Activated T-helper 2 cell treated with anti-CD3 and anti-CD28 coated beads, Interferon-gamma antibody, Interleukin-2, Interleukin-4, amounts not matched to agents 10 μg/mL and 5 μg/mL and 100 μg/mL, durations not matched to agents 14 hours and 24 hours and 36 hours (primary cell): ENCODE results near the gene TAF10. TPM values are rescaled to one million over a fixed set of nuclear protein-coding genes. Genes with fewer than 3 reads are reported as not detected.

ENCODE experiments used
- DNase-seq: peaks from one replicate; pipeline ENCODE4 v3.0.0; 2021; ENCODE audit warnings: low spot score
- H3K27ac Mint-ChIP-seq: one replicate; pipeline ENCODE4 v1.8.0; 2021; ENCODE audit warnings: mixed read lengths
- H3K27me3 Mint-ChIP-seq: one replicate; pipeline ENCODE4 v1.8.0; 2021; ENCODE audit warnings: low read depth, mixed read lengths
- H3K36me3 Mint-ChIP-seq: one replicate; pipeline ENCODE4 v1.8.0; 2021; ENCODE audit warnings: low read depth, mixed read lengths
- H3K4me1 Mint-ChIP-seq: one replicate; pipeline ENCODE4 v1.8.0; 2021; ENCODE audit warnings: low read depth, mixed read lengths
- H3K4me3 Mint-ChIP-seq: one replicate; pipeline ENCODE4 v1.8.0; 2021; ENCODE audit warnings: low read depth, mild to moderate bottlenecking, moderate library complexity, mixed read lengths
- H3K9me3 Mint-ChIP-seq: one replicate; pipeline ENCODE4 v1.8.0; 2021; ENCODE audit warnings: mixed read lengths
- intact Hi-C: fragments of 100-400 bp; cut with micrococcal nuclease; formaldehyde crosslinking; loops from one replicate; pipeline ENCODE4 v1.15.1; 2023
- total RNA-seq: library from RNA; stranded (reverse); gene quantifications from 2 replicates; pipeline ENCODE4 v1.2.3, GENCODE V29; 2022

Gene TAF10
- total RNA-seq, 1 donor from 2014 or later = 134 TPM

DNA sequence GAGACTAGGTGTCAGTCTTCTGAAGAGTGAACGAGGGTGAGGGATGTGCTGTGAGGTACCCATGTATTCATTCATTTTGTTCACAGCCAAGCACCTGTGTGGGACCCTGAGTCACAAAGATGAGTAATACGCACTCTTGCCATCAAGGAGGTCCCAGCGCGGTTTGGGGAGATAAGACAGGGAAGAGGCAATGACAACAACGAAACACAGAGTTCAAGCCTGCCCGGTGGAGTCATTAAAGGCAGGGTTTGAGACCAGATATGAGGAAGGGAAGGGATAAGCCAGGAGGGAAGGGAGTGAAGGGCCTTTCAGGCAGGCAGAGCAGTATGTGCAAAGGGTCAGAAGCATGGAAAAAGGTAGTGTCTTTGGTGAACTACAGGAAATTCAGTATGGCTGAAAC, 39.0 kb upstream of the TAF10 start:
- Mint-ChIP-seq H3K9me3 (no peaks in the 10 kb centered on the region), H3K27me3 (peaks cover 1% of the 10 kb centered on the region), H3K36me3 (no peaks in the 10 kb centered on the region), H3K27ac (no peak overlapping the region), H3K4me1 (peaks cover 1% of the 10 kb centered on the region), H3K4me3 (no peak overlapping the region)
- intact Hi-C loops = no loop called here
- DNase-seq = no peak

DNA sequence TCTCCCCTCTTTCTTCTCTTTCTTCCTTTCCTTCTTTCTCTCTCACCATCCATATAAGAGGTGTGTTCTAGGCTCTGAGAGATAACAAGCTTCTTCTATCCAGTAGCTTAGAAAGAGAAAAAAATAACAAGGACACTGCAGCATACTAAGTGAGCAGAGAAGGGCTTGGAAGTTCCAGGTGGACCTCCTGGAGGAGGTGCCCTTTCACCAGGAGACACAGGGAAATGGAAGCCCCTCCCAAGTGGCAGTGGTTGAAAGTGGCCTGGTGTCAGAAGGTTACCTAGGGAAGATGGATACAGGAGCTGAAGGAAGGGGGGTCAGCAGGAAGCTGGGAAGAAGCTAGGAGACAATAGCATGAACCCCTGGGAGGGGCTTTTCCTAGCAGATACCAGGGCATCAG, 38.1 kb upstream of the TAF10 start:
- DNase-seq = no peak
- Mint-ChIP-seq H3K4me3 (no peak overlapping the region), H3K9me3 (no peaks in the 10 kb centered on the region), H3K36me3 (no peaks in the 10 kb centered on the region), H3K27me3 (no peaks in the 10 kb centered on the region), H3K4me1 (peaks cover 3% of the 10 kb centered on the region), H3K27ac (no peak overlapping the region)
- intact Hi-C loops = no loop called here

DNA sequence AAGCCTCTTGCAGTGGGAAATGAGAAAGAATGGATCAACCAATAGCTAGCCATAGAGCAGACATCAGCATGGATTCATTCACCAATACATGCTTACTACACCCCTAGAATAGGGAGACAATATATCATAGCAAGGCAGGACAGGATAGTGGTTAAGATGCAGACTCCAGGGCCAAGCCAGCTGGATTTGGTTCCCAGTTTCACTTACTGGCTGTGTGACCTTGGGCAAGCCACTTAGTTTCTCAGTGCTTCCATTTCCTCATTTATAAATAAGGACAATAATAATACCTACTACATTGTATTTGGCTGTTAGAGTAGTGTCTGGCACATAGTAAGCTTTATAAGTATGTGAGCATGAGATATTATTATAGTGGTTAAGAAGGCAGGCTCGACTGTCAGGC, 36.5 kb upstream of the TAF10 start:
- intact Hi-C loops = no loop called here
- H3K36me3 Mint-ChIP-seq = no peaks in the 10 kb centered on the region
- H3K27me3 Mint-ChIP-seq = no peaks in the 10 kb centered on the region
- H3K27ac Mint-ChIP-seq = no peak overlapping the region
- H3K4me1 Mint-ChIP-seq = peaks cover 3% of the 10 kb centered on the region
- H3K9me3 Mint-ChIP-seq = no peaks in the 10 kb centered on the region
- no peak for DNase-seq
- no peak overlapping the region for H3K4me3 Mint-ChIP-seq

DNA sequence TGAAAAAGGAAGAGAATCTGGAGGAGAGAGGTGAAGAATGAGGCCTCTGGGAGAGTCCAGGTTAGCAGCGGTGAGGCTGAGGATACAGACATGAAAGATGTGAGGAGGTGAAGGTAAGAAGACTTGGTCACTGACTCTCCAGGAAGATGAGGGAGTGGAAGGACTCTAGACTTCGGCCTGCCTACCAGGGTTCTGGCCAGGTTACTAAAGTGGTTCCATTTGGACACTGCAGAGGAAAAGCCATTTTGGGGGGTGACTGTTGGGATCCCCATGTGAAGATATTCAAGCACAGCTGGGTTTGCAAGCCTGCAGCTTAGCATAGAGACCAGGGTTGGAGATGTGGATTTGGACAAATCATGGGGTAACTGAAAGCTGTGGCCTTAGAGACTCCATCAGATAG, 35.8 kb upstream of the TAF10 start:
- Mint-ChIP-seq H3K4me1 (peaks cover 3% of the 10 kb centered on the region), H3K36me3 (no peaks in the 10 kb centered on the region), H3K27me3 (no peaks in the 10 kb centered on the region), H3K4me3 (no peak overlapping the region), H3K27ac (no peak overlapping the region), H3K9me3 (no peaks in the 10 kb centered on the region)
- intact Hi-C loops = no loop called here
- no peak for DNase-seq

DNA sequence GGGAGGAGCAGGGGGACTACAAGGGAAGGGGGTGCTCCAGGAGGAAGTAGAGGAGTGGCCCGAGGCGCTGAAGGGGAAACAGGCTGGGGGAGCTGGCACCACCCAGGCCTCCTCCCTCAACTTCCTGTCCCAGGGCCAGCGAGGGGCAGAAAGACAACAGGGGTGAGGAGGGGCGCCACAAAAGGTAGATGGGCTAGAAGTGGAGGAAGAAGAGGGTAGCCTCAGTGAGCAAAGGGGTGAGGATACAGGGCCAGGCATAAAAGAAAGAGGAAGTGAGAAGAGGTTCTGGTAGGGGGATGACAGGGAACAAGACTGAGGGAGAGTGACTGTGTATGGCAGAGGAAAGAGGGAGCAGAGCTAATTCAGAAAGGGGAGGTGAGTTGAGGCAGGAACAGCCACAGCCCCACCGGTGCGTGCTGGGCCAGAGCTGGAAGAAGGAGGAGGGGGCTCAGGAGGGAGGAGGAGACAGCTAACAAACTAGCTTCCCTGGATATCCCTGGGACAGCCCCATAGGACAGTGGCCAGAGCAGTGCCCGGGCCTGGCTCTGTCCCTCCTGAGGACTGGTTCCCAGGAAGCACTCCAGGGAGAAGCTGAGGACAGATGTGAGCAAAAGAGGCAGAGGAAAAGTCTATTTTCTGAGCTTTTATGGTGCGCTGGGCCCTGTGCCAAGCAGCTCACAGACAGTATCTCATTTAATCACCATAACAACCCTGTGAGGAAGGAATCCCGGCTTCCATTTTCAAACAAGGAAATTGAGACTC, 35.1 kb upstream of the TAF10 start:
- H3K9me3 Mint-ChIP-seq = no peaks in the 10 kb centered on the region
- no peak overlapping the region for H3K4me3 Mint-ChIP-seq
- H3K36me3 Mint-ChIP-seq = no peaks in the 10 kb centered on the region
- H3K27ac Mint-ChIP-seq = no peak overlapping the region
- peaks cover 3% of the 10 kb centered on the region for H3K4me1 Mint-ChIP-seq
- DNase-seq = no peak
- intact Hi-C loops = no loop called here
- no peaks in the 10 kb centered on the region for H3K27me3 Mint-ChIP-seq

DNA sequence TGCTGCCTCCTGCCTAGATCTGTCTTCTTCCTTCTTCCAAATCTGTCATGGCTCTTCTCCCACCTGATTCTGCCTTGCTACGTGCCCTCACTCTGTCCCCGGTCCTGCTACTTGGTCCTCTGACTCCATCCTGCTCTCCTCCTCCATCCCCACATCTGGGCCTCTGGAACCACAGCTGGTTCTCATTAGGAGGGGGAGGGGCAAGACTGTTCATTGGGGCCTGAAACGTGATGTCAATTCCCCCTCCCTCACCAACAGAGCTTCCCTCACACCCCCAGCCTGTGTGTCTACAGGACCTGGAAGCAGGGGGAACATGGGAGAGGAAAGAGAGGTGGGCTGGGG, 34.5 kb upstream of the TAF10 start:
- DNase-seq = no peak
- H3K36me3 Mint-ChIP-seq = no peaks in the 10 kb centered on the region
- H3K27ac Mint-ChIP-seq = no peak overlapping the region
- no peaks in the 10 kb centered on the region for H3K9me3 Mint-ChIP-seq
- intact Hi-C loops = no loop called here
- H3K4me3 Mint-ChIP-seq = no peak overlapping the region
- H3K4me1 Mint-ChIP-seq = peaks cover 3% of the 10 kb centered on the region
- no peaks in the 10 kb centered on the region for H3K27me3 Mint-ChIP-seq

DNA sequence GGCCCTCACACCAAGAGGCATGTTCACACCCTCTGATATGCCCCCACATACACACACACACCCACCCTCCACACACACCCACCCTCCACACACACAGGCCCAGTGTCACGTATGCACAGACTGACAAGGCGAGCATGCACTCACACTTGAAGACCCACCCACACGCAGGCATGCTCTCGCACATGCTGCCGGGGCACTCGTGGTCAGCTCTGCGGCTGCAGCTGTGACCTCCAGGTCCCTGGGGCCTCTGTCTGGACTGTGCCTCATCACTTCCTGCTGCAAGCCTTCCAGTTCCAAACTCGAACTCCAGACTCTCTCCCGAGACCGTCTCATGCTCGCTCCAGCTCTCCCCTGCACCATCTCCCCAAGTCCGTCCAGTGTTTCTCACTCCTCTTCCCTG, 34.1 kb upstream of the TAF10 start:
- Mint-ChIP-seq H3K36me3 (no peaks in the 10 kb centered on the region), H3K4me1 (peaks cover 3% of the 10 kb centered on the region), H3K27me3 (no peaks in the 10 kb centered on the region), H3K27ac (no peak overlapping the region), H3K9me3 (no peaks in the 10 kb centered on the region), H3K4me3 (no peak overlapping the region)
- intact Hi-C loops = no loop called here
- DNase-seq = no peak

DNA sequence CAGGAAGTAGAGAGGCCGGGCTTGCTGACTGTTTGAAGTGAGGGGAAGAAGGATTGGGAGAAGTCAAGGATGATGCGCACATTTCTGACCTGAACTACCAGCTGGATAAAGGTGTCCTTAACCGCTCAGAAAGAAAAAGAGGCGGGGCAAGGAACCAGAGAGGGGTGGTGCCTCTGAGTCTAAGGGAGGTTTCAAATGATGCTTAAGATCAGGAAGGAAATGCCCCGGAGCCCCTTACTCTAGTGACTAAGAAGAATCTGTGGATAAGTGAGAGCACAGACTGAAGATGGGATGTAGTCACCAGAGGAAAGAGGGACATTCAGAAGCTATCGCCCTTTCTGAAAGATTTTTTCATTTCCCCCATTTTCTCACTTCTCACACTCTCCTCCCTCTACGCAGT, 30.9 kb upstream of the TAF10 start:
- peaks cover 10% of the 10 kb centered on the region for H3K4me1 Mint-ChIP-seq
- no peaks in the 10 kb centered on the region for H3K36me3 Mint-ChIP-seq
- H3K4me3 Mint-ChIP-seq = no peak overlapping the region
- no peak overlapping the region for H3K27ac Mint-ChIP-seq
- no peaks in the 10 kb centered on the region for H3K27me3 Mint-ChIP-seq
- H3K9me3 Mint-ChIP-seq = no peaks in the 10 kb centered on the region
- DNase-seq = no peak
- intact Hi-C loops = no loop called here

DNA sequence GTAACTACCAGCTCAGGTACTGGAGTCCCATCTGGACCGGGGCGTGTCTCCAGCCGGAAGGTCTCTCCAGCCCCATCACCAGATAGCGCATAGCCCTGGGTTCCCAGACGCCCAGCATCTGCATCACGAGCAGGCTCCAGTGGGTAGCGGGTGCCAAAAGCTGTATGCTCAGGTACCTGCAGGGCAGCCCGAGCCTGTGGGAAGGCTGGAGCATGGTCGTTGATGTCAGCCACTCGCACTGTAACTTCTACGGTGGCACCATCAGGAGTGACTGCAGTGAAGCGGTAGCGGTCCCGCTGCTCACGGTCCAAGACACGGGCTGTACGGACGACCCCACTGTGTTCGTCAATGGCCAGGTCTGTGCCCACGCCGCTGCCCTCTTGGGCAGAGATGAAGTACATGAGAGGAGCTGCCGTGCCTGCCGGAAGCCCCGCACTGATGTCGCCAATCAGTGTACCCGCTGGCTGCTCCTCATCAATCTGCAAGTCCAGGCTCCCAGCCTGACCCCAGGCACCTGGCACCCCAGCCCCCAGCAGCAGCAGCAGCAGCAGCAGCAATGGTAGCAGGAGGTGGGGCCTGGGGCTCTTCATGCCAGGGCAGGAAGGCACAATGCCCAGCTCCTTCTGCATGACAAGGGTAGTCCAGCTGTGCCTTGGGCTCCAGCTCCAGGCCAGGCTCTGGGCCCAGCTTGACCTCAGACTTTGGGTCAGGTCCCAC, 29.1 kb upstream of the TAF10 start:
- peaks cover 10% of the 10 kb centered on the region for H3K4me1 Mint-ChIP-seq
- H3K27ac Mint-ChIP-seq = no peak overlapping the region
- H3K9me3 Mint-ChIP-seq = no peaks in the 10 kb centered on the region
- intact Hi-C loops = no loop called here
- DNase-seq = no peak
- H3K36me3 Mint-ChIP-seq = no peaks in the 10 kb centered on the region
- no peaks in the 10 kb centered on the region for H3K27me3 Mint-ChIP-seq
- no peak overlapping the region for H3K4me3 Mint-ChIP-seq

DNA sequence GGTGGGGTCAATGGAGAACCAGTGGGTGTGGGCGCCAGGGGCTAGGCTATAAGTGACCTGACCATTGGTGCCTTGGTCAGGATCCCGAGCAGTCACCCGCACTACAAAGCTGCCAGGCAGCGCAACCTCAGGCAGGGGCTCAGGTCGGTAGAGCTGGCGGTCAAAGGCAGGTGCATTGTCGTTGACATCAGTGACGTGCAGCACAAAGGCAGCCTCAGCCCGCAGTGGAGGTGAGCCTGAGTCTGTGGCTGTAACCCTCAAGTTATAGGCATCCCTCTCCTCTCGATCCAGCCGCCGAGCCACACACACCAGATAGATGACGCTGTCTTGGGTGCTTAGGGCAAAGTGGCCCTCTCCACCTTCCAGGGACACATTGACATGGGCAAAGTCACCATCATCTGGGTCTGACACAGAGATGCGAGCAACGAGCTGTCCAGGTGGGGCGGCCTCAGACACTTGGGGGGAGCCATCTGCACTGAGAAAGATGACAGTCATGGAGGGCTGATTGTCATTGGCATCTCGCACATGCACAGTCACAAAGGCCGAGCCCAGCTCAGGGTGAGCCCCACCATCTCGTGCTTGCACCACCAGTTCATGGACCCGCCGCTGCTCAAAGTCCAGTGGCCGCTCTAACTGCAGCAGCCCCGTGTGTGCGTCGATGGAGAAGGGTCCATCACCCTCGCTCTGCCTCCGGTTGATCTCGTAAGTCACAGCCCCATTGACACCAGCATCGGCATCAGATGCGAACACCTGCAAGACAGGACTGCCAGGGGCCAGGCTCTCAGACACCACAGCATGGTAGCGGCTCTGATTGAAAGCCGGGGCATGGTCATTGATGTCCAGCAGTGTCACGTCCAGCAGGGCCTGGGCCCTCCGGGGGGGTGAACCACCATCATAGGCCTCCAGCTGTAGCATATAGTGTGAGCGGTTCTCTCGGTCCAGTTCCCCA, 28.3 kb upstream of the TAF10 start:
- no peak overlapping the region for H3K27ac Mint-ChIP-seq

DNA sequence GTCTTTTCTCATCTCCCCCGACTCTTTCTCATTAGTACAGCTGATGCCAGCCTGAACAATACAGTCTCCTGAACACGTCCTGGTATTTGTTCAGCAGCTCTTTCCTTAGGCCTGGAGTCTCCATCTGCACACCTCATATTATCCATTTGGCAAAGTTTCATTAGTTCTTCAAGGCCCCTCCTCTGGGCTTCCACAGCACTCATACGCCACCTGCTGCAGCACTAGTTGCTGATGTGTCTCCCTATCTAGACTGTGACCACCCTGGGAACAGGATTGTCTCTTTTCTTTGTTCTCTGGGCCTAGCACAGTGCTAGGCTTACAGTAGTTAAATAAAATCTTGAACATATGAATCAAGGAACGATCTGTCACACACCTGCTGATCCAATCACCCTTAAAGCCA, 26.4 kb upstream of the TAF10 start:
- Mint-ChIP-seq H3K4me1 (peaks cover 7% of the 10 kb centered on the region), H3K9me3 (no peaks in the 10 kb centered on the region), H3K4me3 (no peak overlapping the region), H3K36me3 (no peaks in the 10 kb centered on the region), H3K27me3 (no peaks in the 10 kb centered on the region), H3K27ac (no peak overlapping the region)
- no peak for DNase-seq
- intact Hi-C loops = no loop called here

More for the DNA sequence above, 28.3 kb upstream of the TAF10 start:
- Mint-ChIP-seq H3K36me3 (no peaks in the 10 kb centered on the region), H3K4me3 (no peak overlapping the region), H3K27me3 (no peaks in the 10 kb centered on the region), H3K9me3 (no peaks in the 10 kb centered on the region), H3K4me1 (peaks cover 7% of the 10 kb centered on the region)
- no peak for DNase-seq
- intact Hi-C loops = no loop called here

DNA sequence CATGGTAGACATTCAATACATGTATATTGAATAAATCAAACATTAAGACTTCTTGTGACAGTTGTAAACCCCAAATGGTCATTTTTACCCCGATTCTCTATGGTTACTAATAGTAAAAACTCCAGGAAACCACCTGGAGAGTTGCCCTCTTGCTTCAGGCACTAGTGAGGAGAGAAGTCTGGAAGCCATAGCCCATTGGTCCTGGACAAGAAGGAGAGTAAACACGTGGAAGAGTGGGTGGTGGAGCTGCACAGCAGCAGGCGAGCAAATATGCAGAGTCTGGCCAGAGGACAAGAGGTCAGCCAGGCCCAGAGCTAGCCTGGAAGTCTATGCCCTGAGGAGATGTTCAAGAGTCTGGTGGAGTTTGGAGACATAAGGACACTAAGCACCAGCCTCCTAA, 25.9 kb upstream of the TAF10 start:
- H3K4me1 Mint-ChIP-seq = peaks cover 7% of the 10 kb centered on the region
- H3K9me3 Mint-ChIP-seq = no peaks in the 10 kb centered on the region
- intact Hi-C loops = no loop called here
- DNase-seq = no peak
- no peak overlapping the region for H3K27ac Mint-ChIP-seq
- H3K4me3 Mint-ChIP-seq = no peak overlapping the region
- H3K27me3 Mint-ChIP-seq = no peaks in the 10 kb centered on the region
- H3K36me3 Mint-ChIP-seq = no peaks in the 10 kb centered on the region

DNA sequence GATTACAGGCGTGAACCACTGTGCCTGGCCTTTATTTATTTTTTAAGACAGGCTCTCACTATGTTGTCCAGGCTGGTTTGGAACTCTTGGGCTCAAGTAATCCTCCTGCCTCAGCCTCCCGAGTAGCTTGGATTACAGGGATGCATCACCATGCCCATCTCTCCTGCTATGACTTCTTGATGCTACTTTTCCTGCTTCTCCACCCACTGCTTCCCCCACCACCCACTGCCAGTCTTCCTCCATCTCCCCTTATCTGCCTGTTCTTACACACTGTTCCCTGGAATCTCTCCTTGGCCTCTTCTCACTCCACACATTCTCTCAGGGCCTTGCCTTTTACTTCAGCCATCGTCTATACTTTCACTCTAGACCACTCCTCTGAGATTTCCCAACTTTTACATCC, 24.5 kb upstream of the TAF10 start:
- no peak overlapping the region for H3K27ac Mint-ChIP-seq

More for the DNA sequence above, 24.5 kb upstream of the TAF10 start:
- Mint-ChIP-seq H3K9me3 (no peaks in the 10 kb centered on the region), H3K4me3 (no peak overlapping the region), H3K4me1 (peaks cover 7% of the 10 kb centered on the region), H3K27me3 (no peaks in the 10 kb centered on the region), H3K36me3 (no peaks in the 10 kb centered on the region)
- intact Hi-C loops = no loop called here
- DNase-seq = no peak
